Left ventricle myocardium inferior (tissue), 1 donor: Measurements from ENCODE around the gene PLEKHM2. TPM values are rescaled to one million over a fixed set of nuclear protein-coding genes. Genes with fewer than 3 reads are reported as not detected.

ENCODE experiments used
- DNase-seq: peaks from one replicate; pipeline ENCODE4 v3.0.0-alpha.2; 2020
- H3K27ac ChIP-seq: fragments of 200-600 bp; replicated peaks from 2 replicates; pipeline ENCODE4 v1.8.0; 2021
- H3K27me3 ChIP-seq: fragments of 200-600 bp; 2 replicates; pipeline ENCODE4 v1.8.0; 2021; ENCODE audit warnings: low read depth
- H3K36me3 ChIP-seq: fragments of 200-600 bp; 2 replicates; pipeline ENCODE4 v1.8.0; 2021
- H3K4me1 ChIP-seq: fragments of 200-600 bp; 2 replicates; pipeline ENCODE4 v1.8.0; 2021
- H3K4me3 ChIP-seq: fragments of 200-600 bp; 2 replicates; pipeline ENCODE4 v1.8.0; 2021; ENCODE audit warnings: mild to moderate bottlenecking, moderate library complexity
- H3K9me3 ChIP-seq: fragments of 200-600 bp; replicated peaks from 2 replicates; pipeline ENCODE4 v1.8.0; 2021
- intact Hi-C: fragments of 100-400 bp; cut with micrococcal nuclease; formaldehyde crosslinking; loops from one replicate; pipeline ENCODE4 v1.11.0; 2022
- total RNA-seq: library from RNA; stranded (reverse); fragmentation: NEBNext Ultra II Directional; extraction: Animal tissue kit (Norgen Biotek cat#: 25700); gene quantifications from one replicate; pipeline ENCODE4 v1.2.1, GENCODE V29; 2021
- TF ChIP-seq, protein P1 (sequence below): fragments of 200-600 bp; IDR thresholded peaks from 2 replicates; pipeline ENCODE4 v1.8.0; 2021; ENCODE audit warnings: antibody characterized with exemption, mild to moderate bottlenecking, borderline replicate concordance
- donor health status: DM: no; HTN: yes; CAD: no; lungs with severe emphysema.

Gene PLEKHM2
- total RNA-seq, 1 donor from 2014 or later, result 90.3 TPM

DNA sequence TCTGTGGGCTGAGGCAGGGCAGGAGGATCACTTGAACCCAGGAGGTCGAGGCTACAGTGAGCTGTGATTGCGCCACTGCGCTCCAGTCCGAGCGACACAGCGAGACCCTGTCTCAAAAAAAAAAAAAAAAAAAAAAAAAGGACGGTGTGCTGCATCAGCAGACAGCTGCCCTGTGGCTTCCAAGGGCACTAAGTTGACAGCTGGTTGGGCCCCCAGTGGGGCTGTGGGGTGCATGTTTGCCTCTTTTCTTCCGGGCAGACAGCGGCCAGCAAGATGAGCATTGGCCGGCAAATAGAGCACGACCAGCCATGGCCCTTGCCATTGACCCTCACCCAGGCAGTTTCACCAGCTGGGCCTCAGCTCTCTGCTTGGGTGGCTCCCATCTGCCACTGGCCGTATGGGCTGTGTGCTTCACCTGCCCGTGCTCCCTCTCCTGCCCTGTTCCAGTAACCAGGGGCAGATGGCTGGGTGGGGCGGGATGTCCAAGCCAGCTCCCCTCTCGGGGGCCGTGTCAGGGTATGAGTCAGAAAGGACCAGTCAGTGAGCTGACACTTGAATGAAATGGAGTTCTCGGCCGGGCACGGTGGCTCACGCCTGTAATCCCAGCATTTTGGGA lies 39.6 kb downstream of the PLEKHM2 start:
- intact Hi-C loops, result no loop called here
- H3K36me3 ChIP-seq, result peaks cover 92% of the 10 kb centered on the region
- H3K4me1 ChIP-seq, result peaks cover 54% of the 10 kb centered on the region
- DNase-seq, result no peak
- no peaks in the 10 kb centered on the region for H3K9me3 ChIP-seq
- H3K4me3 ChIP-seq, result no peak overlapping the region
- H3K27ac ChIP-seq, result no peak overlapping the region
- no peaks in the 10 kb centered on the region for H3K27me3 ChIP-seq
- TF ChIP-seq, protein P1, sequence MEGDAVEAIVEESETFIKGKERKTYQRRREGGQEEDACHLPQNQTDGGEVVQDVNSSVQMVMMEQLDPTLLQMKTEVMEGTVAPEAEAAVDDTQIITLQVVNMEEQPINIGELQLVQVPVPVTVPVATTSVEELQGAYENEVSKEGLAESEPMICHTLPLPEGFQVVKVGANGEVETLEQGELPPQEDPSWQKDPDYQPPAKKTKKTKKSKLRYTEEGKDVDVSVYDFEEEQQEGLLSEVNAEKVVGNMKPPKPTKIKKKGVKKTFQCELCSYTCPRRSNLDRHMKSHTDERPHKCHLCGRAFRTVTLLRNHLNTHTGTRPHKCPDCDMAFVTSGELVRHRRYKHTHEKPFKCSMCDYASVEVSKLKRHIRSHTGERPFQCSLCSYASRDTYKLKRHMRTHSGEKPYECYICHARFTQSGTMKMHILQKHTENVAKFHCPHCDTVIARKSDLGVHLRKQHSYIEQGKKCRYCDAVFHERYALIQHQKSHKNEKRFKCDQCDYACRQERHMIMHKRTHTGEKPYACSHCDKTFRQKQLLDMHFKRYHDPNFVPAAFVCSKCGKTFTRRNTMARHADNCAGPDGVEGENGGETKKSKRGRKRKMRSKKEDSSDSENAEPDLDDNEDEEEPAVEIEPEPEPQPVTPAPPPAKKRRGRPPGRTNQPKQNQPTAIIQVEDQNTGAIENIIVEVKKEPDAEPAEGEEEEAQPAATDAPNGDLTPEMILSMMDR, result no peak

DNA sequence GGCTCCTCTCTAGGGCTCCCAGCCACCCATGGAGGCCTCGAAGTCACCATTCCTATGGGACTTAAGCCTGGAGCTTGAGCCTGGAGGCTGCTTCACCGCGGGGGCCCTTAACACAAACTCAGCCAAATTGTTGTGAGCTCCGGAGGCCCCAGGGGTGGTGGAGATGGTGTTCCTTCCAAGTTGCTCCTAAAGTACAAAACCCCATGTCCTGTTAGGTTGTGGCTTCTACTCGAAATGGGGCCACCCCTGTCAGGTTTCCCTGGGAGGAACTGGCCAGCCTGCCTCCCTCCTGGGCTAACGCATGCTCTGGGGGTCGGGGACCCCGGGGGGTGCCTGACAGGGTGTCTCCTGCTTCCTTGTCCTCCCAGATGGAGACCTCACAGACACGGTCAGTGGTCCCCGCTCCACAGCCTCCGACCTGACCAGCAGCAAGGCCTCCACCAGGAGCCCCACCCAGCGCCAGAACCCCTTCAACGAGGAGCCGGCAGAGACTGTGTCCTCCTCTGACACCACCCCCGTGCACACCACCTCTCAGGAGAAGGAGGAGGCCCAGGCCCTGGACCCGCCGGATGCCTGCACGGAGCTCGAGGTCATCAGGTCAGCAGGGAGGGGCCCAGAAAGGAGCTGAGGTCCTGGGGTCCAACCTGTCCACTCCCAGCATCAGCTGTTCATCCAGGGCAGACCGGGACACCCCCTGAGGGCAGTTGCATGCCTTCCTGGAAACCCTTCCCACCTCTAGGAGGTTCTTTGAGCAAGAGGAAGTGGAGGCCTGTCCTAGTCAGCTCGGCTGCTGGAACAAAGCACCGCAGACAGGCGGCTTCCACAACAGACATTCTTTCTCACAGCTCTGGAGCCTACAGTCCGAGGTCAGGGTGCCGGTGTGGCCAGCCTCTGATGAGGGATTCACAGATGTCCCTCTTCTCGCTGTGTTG lies 41.1 kb downstream of the PLEKHM2 start:
- DNase-seq, result no peak
- H3K4me1 ChIP-seq, result peaks cover 44% of the 10 kb centered on the region

DNA sequence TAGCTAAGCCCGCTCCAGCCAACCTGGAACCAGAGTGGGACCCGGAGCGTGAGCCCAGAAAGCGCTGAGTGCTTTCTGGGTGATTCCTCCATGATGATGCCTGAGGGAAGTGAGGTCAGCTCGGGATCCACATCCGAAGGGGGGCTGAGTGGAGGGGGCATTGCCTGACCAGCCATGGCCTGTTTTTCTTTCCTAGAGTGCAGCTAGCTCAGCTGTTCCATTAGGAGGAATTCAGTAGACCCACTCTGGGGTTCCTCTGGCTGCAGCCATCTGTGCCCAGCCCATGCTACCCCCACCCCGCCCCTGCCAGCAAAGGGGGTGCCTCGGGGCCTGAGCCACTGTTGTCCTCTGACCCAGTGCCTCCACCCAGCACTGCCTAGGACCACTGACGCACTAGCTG lies 42.4 kb downstream of the PLEKHM2 start:
- peaks cover 92% of the 10 kb centered on the region for H3K36me3 ChIP-seq
- intact Hi-C loops, result no loop called here
- TF ChIP-seq, protein P1, result no peak
- no peaks in the 10 kb centered on the region for H3K9me3 ChIP-seq
- H3K27me3 ChIP-seq, result no peaks in the 10 kb centered on the region
- H3K27ac ChIP-seq, result peak overlapping the region; percentile 41
- no peak overlapping the region for H3K4me3 ChIP-seq
- DNase-seq, result no peak
- peaks cover 31% of the 10 kb centered on the region for H3K4me1 ChIP-seq

More for the DNA sequence above, 41.1 kb downstream of the PLEKHM2 start:
- no peak overlapping the region for H3K4me3 ChIP-seq
- intact Hi-C loops, result no loop called here
- peaks cover 92% of the 10 kb centered on the region for H3K36me3 ChIP-seq
- no peak overlapping the region for H3K27ac ChIP-seq
- no peaks in the 10 kb centered on the region for H3K9me3 ChIP-seq
- TF ChIP-seq, protein P1, result no peak
- no peaks in the 10 kb centered on the region for H3K27me3 ChIP-seq

DNA sequence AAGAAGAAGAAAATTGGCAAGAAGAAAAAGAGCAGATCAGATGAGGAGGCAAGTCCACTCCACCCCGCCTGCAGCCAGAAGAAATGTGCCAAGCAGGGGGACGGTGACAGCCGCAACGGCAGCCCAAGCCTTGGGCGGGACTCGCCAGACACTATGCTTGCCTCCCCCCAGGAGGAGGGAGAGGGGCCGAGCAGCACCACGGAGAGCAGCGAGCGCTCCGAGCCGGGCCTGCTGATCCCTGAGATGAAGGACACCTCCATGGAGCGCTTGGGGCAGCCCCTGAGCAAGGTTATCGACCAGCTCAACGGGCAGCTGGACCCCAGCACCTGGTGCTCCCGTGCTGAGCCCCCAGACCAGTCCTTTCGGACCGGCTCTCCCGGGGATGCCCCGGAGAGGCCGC lies 42.9 kb downstream of the PLEKHM2 start:
- Histone ChIP-seq H3K9me3 (no peaks in the 10 kb centered on the region), H3K4me1 (peaks cover 28% of the 10 kb centered on the region), H3K27ac (peak overlapping the region; percentile 41), H3K27me3 (no peaks in the 10 kb centered on the region), H3K36me3 (peaks cover 92% of the 10 kb centered on the region), H3K4me3 (no peak overlapping the region)
- TF ChIP-seq, protein P1, result no peak
- no peak for DNase-seq
- intact Hi-C loops, result no loop called here

DNA sequence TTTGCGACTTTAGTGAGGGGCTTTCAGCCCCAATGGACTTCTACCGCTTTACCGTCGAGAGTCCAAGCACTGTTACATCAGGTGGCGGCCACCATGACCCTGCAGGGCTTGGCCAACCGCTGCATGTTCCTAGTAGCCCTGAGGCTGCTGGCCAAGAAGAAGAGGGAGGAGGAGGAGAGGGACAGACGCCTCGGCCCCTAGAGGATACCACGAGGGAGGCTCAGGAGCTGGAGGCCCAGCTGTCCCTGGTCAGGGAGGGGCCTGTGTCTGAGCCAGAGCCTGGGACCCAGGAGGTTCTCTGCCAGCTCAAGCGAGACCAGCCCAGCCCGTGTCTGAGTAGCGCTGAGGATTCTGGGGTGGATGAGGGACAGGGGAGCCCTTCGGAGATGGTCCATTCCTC lies 43.3 kb downstream of the PLEKHM2 start:
- H3K4me1 ChIP-seq, result peaks cover 28% of the 10 kb centered on the region
- no peak overlapping the region for H3K4me3 ChIP-seq
- peaks cover 92% of the 10 kb centered on the region for H3K36me3 ChIP-seq
- H3K27me3 ChIP-seq, result no peaks in the 10 kb centered on the region
- TF ChIP-seq, protein P1, result no peak
- no peaks in the 10 kb centered on the region for H3K9me3 ChIP-seq
- intact Hi-C loops, result no loop called here
- peak overlapping the region; percentile 41 for H3K27ac ChIP-seq
- DNase-seq, result no peak
